Hematopoietic multipotent progenitor cell treated with erythropoietin and hydrocortisone succinate and interleukin-3 and kit ligand, for 4 days (in vitro differentiated cells): ENCODE measurements around the gene DHX38.

Experiments used
- DNase-seq: peaks from one replicate; pipeline ENCODE4 v3.0.0-alpha.2; 2015

The DHX38 gene

DNA sequence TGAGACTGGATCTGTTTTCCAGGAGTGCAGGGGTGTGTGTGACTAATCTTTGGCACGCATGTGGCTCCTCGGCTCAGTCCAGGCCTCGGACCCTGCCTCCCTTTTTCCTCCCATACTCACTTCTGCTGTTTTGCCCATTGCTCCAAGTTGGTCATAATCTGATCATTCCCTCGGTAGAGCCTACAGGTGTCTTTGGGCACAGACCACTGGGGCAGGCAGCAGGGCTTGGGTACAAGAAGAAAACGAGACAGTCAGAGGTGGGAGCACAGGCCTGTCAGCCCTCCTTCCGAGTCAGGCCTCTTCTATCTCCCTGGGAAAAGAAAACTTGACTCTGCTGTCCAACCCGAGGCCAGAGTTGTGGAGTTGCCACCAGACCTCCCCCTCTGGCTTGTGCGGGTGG is 29.8 kb downstream of the DHX38 start:
- no peak for DNase-seq

GRCh38 chr16:72124148-72124547 is 30.5 kb downstream of the DHX38 start:
- no peak for DNase-seq

DNA sequence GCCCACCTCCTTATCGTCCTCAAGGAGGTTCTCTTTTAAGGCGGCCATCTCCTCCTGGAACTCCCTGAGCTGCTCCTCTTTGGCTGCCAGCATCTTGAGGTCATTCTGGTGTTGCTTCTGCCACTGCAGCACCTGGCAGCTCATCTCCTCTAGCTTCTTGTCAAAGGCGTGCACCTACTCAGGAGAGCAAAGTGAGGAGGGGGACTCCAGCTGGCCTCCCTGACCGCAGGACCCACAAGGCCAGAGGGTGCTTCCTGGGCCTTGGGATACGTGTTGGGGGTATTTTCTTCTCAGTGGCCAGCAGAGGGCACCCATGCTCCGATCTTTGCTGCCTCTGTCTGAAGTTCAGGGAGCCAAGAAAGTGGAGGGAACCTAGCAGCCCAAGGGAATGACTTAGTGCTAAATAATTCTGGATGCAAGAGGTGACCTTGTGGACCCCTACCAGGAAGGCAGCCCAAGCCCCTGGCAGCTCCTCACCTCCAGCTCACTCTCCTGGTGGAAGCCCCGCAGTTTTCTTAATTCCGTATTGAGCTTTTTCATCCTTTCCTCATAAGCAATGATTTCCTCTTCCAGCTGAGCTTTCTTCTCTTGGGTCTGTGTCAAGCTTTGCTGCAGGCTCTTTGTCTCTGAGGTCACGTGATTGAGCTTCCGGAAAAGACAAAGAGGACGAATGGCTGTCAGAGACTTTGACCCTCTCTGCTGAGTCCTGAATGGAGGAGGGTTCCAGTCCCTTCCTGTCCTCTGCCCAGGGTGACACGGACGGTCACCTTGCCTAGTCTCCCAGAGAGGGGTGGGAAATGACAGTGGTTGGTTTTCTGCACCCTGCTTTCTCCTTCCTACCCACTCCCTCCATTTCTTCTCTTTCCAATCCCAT is 31.4 kb downstream of the DHX38 start:
- peak; percentile 81 for DNase-seq

DNA sequence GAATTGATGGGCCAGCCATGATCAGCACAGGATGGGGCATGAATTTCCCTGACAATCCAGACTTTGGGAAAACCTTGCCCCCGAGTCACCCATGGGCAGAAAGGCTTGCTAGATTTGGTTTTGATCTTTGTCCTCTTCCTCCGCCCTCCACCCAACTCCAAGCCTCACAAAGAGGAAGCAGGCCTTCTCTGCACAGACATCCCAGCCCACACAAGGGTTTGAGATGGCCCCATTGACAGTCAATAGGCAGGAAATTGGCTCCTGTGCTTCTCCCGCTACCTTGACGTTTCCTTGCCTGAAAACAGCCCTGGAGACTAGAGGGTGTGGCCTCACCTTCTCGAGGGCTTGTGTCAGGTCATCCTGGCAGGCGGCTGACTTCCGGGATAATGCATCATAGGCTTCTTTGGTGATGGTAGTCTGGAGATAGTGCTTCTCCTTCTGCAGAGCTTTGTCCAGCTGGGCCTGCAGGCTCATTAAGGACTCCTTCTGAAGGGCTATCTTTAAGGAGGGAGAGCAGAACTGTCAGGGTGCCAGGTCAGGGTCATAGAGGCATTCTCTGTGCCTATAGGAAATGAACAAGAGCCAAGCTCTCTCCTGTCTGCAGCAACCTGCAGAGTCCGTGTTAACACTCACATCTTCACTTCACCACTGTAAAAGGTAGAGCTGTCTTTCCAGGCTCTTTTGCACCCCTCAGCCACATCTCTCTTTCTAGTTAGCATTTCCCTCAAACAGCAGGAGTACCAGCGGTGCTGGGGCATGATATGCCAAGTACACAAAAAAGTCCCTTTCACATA is 32.2 kb downstream of the DHX38 start:
- no peak for DNase-seq

GRCh38 chr16:72126429-72126765 is 32.8 kb downstream of the DHX38 start:
- peak; percentile 25 for DNase-seq

- DNase-seq: no peak
Observed at GRCh38 chr16:72128701-72129100, 35.1 kb downstream of the DHX38 start.

- no peak for DNase-seq
Observed at GRCh38 chr16:72129976-72130656, 36.5 kb downstream of the DHX38 start.

DNA sequence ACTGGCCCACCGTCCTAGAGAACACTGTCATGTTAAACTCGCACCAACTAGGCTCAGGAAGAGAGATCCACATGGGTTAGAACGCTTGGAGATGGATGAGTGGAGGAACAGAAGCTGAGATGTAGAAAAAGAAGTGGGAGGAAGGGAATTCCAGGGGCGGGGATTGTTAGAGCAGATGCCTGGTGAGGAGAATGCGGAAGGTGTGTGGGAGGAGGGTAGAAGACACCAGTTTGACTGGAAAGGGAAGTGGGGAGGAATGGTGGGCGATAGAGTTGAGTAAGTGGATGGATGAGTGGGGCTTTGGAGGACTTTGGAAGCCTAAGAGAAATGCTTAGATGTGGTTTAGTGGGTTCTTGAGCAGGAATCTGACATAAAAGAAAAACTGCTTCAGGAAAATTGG is 37.4 kb downstream of the DHX38 start:
- DNase-seq: no peak

DNA sequence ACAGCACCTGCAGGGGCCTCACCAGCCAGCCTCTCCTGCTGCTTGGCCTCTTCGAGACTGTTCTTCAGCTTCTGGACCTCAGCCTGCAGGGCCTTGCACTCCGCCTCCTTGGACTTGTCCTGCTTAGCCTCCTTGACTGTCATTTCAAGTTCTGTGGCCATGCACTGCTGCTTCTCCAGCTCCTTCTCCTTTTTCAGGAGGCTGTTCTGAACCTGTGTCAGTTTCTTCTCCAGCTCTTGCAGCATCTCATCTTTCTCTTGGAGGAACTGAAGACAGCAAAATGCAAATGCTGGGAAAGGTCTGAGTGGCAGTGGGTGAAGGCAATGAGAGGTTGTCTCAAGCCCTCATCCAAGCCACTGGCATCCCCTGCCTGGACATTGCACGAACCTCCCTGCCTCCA is 39.1 kb downstream of the DHX38 start:
- no peak for DNase-seq

- DNase-seq: no peak
Observed at GRCh38 chr16:72134507-72134906, 40.9 kb downstream of the DHX38 start.

GRCh38 chr16:72137380-72138063 is 43.9 kb downstream of the DHX38 start:
- no peak for DNase-seq

DNA sequence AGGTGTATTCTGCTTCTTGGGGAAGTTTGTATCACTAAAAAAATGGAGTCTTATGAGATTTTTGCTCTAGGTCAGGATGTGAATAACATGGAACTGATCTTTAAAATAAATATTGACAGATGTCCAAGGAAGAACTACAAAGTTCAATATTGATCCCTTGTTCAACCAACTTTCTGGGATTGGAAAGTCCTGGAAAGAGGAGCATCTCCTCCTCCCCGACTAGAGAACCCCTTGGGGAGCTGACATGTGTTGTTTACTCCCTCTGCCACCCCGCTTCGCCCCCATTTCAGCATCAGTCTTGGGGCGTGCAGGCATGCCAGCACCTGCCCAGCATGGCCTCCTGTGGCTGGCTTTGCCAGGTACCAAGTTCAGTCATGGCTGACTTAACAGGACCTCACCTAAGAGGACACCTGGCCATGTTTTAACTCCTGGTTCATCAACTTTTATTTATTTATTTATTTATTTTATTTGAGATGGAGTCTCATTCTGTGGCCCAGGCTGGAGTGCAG is 44.5 kb downstream of the DHX38 start:
- no peak for DNase-seq

- no peak for DNase-seq
Observed at GRCh38 chr16:72139908-72140307, 46.3 kb downstream of the DHX38 start.

- no peak for DNase-seq
Observed at GRCh38 chr16:72142476-72142875, 48.8 kb downstream of the DHX38 start.

GRCh38 chr16:72149676-72150464 is 56.2 kb downstream of the DHX38 start:
- no peak for DNase-seq

DNA sequence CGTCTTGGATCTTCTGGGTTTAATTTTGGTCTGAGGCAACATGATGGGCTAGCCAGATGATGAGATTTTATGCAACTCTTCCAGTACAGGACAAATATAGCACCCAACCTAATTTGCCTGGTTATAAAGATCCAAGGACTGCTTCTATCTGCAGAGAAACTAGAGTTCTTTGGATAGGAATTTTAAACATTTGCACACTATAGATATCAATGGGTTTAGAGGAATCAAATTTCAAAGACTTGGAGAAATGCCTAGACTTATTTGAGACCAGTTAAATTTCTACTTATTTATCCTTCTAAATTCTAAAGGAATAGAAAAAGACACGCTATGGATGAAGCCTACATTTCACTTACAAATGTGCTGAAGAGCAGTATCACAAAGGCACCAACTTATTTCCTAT is 65.7 kb downstream of the DHX38 start:
- no peak for DNase-seq

GRCh38 chr16:72159801-72160200 is 66.2 kb downstream of the DHX38 start:
- DNase-seq: no peak

DNA sequence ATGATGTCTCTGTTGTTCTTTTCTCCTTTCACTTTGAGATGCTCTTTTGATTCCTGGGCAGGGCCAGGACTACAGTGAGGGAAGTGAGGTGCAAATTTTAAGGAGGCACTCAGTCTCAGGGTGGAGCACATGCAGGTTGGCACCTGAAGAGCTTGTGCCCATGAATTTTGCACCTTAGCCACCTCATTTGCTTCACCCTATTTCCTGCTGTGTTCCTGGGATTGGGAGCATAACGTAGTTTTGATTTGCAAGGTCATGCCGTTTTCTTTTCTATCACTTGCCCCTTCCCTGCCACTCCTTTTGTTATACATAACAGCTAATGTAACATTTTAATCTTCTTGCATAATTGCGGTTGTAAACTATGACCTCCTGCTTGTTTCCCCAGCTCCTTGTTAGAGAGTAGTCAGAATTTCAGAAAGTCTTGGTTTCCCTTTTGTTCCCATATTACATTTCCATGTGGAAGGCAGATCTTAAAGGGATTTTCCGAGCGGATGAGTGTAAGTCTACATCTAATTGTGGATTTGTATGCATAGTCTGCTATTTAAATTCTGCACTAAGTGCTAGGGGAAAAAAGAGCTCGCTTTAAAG is 68.6 kb downstream of the DHX38 start:
- DNase-seq: no peak
